G401 (cell line): Measurements from ENCODE around the gene CNTNAP3B. TPM values are rescaled to one million over a fixed set of nuclear protein-coding genes. Genes with fewer than 3 reads are reported as not detected.

Experiments
- total RNA-seq: library from RNA; depleted of rRNA; stranded (reverse); fragments of >200 nt; shearing (Covaris generic); gene quantifications from 2 replicates; pipeline ENCODE4 v1.2.3, GENCODE V29; 2014; rRNA removed

CNTNAP3B gene
- total RNA-seq, 1 experiment from 2014 or later = 10.2 TPM

Other genes starting within 250 kb of the CNTNAP3B start
- gene SPATA31A6, start 54.2 kb upstream of the CNTNAP3B start, total RNA-seq = 0.06 TPM in 1 of 2 replicates, not detected in the other